Right lobe of liver (tissue), 4 donors: ENCODE data around the gene ALPK3.
A peak's percentile ranks its signal among the peaks of the same experiment; 100 is the strongest.

Experiments used
- POLR2A ChIP-seq: fragments of 450-650 bp; IDR thresholded peaks from one replicate; pipeline ENCODE4 v1.6.1; 2017; ENCODE audit warnings: antibody characterized with exemption, mild to moderate bottlenecking
- TF ChIP-seq, protein P1 (sequence below), 4 donors: fragments of 200-600 bp in 3 of 4; fragments of 450-650 bp in 1 of 4; IDR thresholded peaks; one replicate each; pipeline versions ENCODE4 v1.5.1 to v1.8.0; 2016 to 2022; ENCODE audit warnings: antibody characterized with exemption in 4 of 4, mild to moderate bottlenecking in 2 of 4
- donor health status: DM: no; HTN: no; CAD: no.
- donor health status: DM: no; HTN: no; CAD: no.
- donor health status: DM: no; HTN: yes; CAD: no.

DNA sequence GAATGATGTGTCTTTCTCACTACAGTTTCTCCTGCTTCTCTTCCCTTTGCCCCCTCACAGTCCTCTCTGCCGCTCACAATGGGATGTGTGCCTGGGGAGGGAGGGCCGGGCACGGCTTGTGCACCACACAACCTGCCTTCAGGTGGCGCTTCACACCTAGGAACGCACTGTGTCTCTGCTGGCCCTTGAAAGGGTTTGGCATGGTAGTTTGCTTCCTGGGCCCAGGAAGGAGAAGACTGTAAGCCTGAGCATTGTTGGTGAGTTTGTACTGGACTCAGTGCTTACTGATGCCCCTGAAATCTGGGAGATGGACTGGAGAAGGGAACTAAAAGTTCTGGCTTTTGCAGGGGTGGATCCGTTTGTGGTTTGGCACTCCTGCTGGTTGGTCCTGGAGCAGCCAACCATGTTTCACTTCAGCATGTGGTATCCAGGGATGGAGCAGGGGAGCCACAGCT, 9.2 kb downstream of the ALPK3 start:
- TF ChIP-seq, protein P1, sequence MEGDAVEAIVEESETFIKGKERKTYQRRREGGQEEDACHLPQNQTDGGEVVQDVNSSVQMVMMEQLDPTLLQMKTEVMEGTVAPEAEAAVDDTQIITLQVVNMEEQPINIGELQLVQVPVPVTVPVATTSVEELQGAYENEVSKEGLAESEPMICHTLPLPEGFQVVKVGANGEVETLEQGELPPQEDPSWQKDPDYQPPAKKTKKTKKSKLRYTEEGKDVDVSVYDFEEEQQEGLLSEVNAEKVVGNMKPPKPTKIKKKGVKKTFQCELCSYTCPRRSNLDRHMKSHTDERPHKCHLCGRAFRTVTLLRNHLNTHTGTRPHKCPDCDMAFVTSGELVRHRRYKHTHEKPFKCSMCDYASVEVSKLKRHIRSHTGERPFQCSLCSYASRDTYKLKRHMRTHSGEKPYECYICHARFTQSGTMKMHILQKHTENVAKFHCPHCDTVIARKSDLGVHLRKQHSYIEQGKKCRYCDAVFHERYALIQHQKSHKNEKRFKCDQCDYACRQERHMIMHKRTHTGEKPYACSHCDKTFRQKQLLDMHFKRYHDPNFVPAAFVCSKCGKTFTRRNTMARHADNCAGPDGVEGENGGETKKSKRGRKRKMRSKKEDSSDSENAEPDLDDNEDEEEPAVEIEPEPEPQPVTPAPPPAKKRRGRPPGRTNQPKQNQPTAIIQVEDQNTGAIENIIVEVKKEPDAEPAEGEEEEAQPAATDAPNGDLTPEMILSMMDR (IDR thresholded peaks at IDR 0.05): peak; percentile 35 to 63 (median 54)
- no peak for TF ChIP-seq POLR2A
